NT2/D1 (cell line): Measurements from ENCODE around the gene SFXN5.
"Not testable (repeated sequence)": the region's sequence is repeated elsewhere in the genome, so short reads cannot be mapped to it uniquely, and the experiment has no call there.

Source experiments
- DNase-seq: peaks from one replicate; pipeline ENCODE4 v3.0.0-alpha.2; 2011; ENCODE audit warnings: low read depth, low spot score
- H3K27me3 ChIP-seq: 2 replicates; pipeline ENCODE4 v1.6.0; 2011; ENCODE audit warnings: mild to moderate bottlenecking; ENCODE audit not compliant: insufficient read length, insufficient read depth
- H3K36me3 ChIP-seq: 2 replicates; pipeline ENCODE4 v1.6.1; 2011; ENCODE audit warnings: mild to moderate bottlenecking, low read length, mixed read lengths; ENCODE audit not compliant: insufficient read depth, insufficient read length
- H3K4me1 ChIP-seq: 2 replicates; pipeline ENCODE4 v1.5.1; 2011; ENCODE audit not compliant: insufficient read depth, insufficient read length
- H3K4me3 ChIP-seq: 2 replicates; pipeline ENCODE4 v1.5.1; 2011; ENCODE audit warnings: low read depth; ENCODE audit not compliant: insufficient read length
- H3K9ac ChIP-seq: 2 replicates; pipeline ENCODE4 v1.6.0; 2011; ENCODE audit warnings: low read depth; ENCODE audit not compliant: insufficient read length
- H3K9me3 ChIP-seq: 2 replicates; pipeline ENCODE4 v1.5.1; 2011; ENCODE audit warnings: mild to moderate bottlenecking, low read length; ENCODE audit not compliant: insufficient read depth
- SUZ12 ChIP-seq: IDR thresholded peaks from 2 replicates; pipeline ENCODE4 v1.6.1; 2011; ENCODE audit not compliant: insufficient read length, insufficient read depth; ENCODE audit errors: extremely low read depth
- YY1 ChIP-seq: IDR thresholded peaks from 2 replicates; pipeline ENCODE4 v1.6.1; 2011; ENCODE audit not compliant: insufficient read length, insufficient read depth
- ZNF274 ChIP-seq: IDR thresholded peaks from 2 replicates; pipeline ENCODE4 v1.6.1; 2011; ENCODE audit warnings: mild to moderate bottlenecking, low read depth, low read length

SFXN5 gene

GRCh38 chr2:72914206-72914559, 157.3 kb downstream of the SFXN5 start:
- Histone ChIP-seq H3K27me3 (peaks cover 96% of the 10 kb centered on the region), H3K9me3 (no peaks in the 10 kb centered on the region), H3K9ac (no peak overlapping the region), H3K4me3 (no peak overlapping the region), H3K36me3 (no peaks in the 10 kb centered on the region), H3K4me1 (peaks cover 2% of the 10 kb centered on the region)
- TF ChIP-seq ZNF274 (no peak), YY1 (no peak), SUZ12 (no peak)
- no peak for DNase-seq

GRCh38 chr2:72913486-72914205, 157.9 kb downstream of the SFXN5 start:
- Histone ChIP-seq H3K9ac (no peak overlapping the region), H3K9me3 (no peaks in the 10 kb centered on the region), H3K27me3 (peaks cover 93% of the 10 kb centered on the region), H3K4me1 (peaks cover 2% of the 10 kb centered on the region), H3K36me3 (no peaks in the 10 kb centered on the region), H3K4me3 (no peak overlapping the region)
- TF ChIP-seq SUZ12: no peak
- no peak for TF ChIP-seq ZNF274
- TF ChIP-seq YY1: no peak
- no peak for DNase-seq

- H3K36me3 ChIP-seq: no peaks in the 10 kb centered on the region
- no peak for TF ChIP-seq SUZ12
- TF ChIP-seq ZNF274: no peak
- no peak for TF ChIP-seq YY1
- no peaks in the 10 kb centered on the region for H3K4me1 ChIP-seq
- H3K4me3 ChIP-seq: no peak overlapping the region
- no peak for DNase-seq
- H3K27me3 ChIP-seq: peaks cover 78% of the 10 kb centered on the region
- H3K9me3 ChIP-seq: no peaks in the 10 kb centered on the region
- H3K9ac ChIP-seq: no peak overlapping the region
Measured at GRCh38 chr2:72911256-72911655, 160.3 kb downstream of the SFXN5 start.

- no peaks in the 10 kb centered on the region for H3K9me3 ChIP-seq
- H3K27me3 ChIP-seq: peaks cover 66% of the 10 kb centered on the region
- TF ChIP-seq YY1 (no peak), ZNF274 (no peak), SUZ12 (no peak)
- no peaks in the 10 kb centered on the region for H3K36me3 ChIP-seq
- no peak for DNase-seq
- H3K4me1 ChIP-seq: no peaks in the 10 kb centered on the region
- no peak overlapping the region for H3K9ac ChIP-seq
- H3K4me3 ChIP-seq: no peak overlapping the region
Measured at GRCh38 chr2:72908741-72909140, 162.8 kb downstream of the SFXN5 start.

GRCh38 chr2:72907369-72907768, 164.1 kb downstream of the SFXN5 start:
- not testable (repeated sequence) for H3K4me1 ChIP-seq, H3K36me3 ChIP-seq, DNase-seq, H3K9ac ChIP-seq, H3K4me3 ChIP-seq, H3K9me3 ChIP-seq
- H3K27me3 ChIP-seq: peaks cover 64% of the 10 kb centered on the region

- TF ChIP-seq YY1: no peak
- no peak for TF ChIP-seq SUZ12
- TF ChIP-seq ZNF274: no peak
- Histone ChIP-seq H3K9me3 (no peaks in the 10 kb centered on the region), H3K4me3 (no peak overlapping the region), H3K4me1 (no peaks in the 10 kb centered on the region), H3K36me3 (no peaks in the 10 kb centered on the region), H3K27me3 (peaks cover 62% of the 10 kb centered on the region), H3K9ac (no peak overlapping the region)
- DNase-seq: no peak
Measured at GRCh38 chr2:72901426-72901825, 170.1 kb downstream of the SFXN5 start.

- Histone ChIP-seq H3K27me3 (peaks cover 73% of the 10 kb centered on the region), H3K4me3 (no peak overlapping the region), H3K36me3 (no peaks in the 10 kb centered on the region), H3K4me1 (no peaks in the 10 kb centered on the region), H3K9ac (no peak overlapping the region), H3K9me3 (no peaks in the 10 kb centered on the region)
- no peak for TF ChIP-seq ZNF274
- TF ChIP-seq SUZ12: no peak
- TF ChIP-seq YY1: no peak
- no peak for DNase-seq
Measured at GRCh38 chr2:72900191-72900825, 171.2 kb downstream of the SFXN5 start.
